ENCODE results near the gene TMEM8B.
A peak's percentile ranks its signal among the peaks of the same experiment; 100 is the strongest.

- TF ChIP-seq CTCF (IDR thresholded peaks at IDR 0.05) (peak; percentile 47), EZH2phosphoT487 (IDR thresholded peaks at IDR 0.05) (no peak)
Observed at GRCh38 chr9:35814106-35814840, 14.8 kb upstream of the TMEM8B start.
